GM12865 (cell line): ENCODE data around the gene AP5S1.

Experiments used
- DNase-seq: peaks from one replicate; pipeline ENCODE4 v3.0.0; 2010; ENCODE audit warnings: low read depth
- H3K4me3 ChIP-seq: 2 replicates; pipeline ENCODE4 v1.5.1; 2011; ENCODE audit warnings: mild to moderate bottlenecking, low read depth, low read length, control low read depth
- CTCF ChIP-seq: IDR thresholded peaks from 2 replicates; pipeline ENCODE4 v1.5.1; 2011; ENCODE audit warnings: low read length, control low read depth, low read depth, inconsistent platforms; ENCODE audit not compliant: insufficient read depth; ENCODE audit errors: missing control alignments

AP5S1 gene

GRCh38 chr20:3794701-3795420, 25.5 kb upstream of the AP5S1 start:
- H3K4me3 ChIP-seq, result peak overlapping the region; percentile 91
- no peak for DNase-seq
- no peak for TF ChIP-seq CTCF

GRCh38 chr20:3795511-3796468, 24.6 kb upstream of the AP5S1 start, which contains the start of gene CDC25B:
Gene CDC25B, plus strand, starts transcription at chr20:3796310. Its CDS starts 222 bp downstream, at chr20:3796532.
- peak; percentile 38 for TF ChIP-seq CTCF
- peak; percentile 92 for DNase-seq
- peak within 1 kb of the TSS; percentile 91 for H3K4me3 ChIP-seq

DNA sequence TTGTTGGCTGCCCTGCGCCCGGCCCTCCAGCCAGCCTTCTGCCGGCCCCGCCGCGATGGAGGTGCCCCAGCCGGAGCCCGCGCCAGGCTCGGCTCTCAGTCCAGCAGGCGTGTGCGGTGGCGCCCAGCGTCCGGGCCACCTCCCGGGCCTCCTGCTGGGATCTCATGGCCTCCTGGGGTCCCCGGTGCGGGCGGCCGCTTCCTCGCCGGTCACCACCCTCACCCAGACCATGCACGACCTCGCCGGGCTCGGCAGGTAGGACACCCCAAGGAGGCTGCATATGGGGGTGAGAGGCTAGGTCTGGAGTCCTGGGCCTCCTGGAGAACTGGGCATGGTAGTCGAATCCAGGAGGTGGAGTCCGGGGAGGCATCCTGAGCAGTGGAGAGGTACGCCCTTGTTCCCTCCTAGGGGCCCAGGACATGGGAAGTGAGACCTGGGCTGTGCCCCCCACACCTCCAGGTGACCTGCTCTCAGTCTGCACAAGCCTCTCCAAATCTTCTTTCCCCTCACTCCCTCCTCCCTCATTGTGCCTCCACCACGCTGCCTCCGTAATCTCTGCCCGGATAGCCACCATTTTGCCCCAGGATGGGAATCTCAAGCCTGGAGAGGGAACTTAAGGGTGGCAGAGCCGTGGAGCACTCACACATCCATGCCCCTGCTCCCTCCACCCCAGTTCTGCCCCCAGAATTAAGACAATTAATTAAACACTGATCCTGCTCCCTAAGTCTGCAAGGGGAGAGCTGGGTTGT, 23.7 kb upstream of the AP5S1 start:
- no peak for DNase-seq
- no peak for TF ChIP-seq CTCF
- peak overlapping the region; percentile 91 for H3K4me3 ChIP-seq

GRCh38 chr20:3797226-3797545, 23.2 kb upstream of the AP5S1 start:
- no peak for DNase-seq
- TF ChIP-seq CTCF, result no peak
- H3K4me3 ChIP-seq, result peak overlapping the region; percentile 91

- TF ChIP-seq CTCF, result no peak
- peak overlapping the region; percentile 91 for H3K4me3 ChIP-seq
- DNase-seq, result peak; percentile 53
Observed at GRCh38 chr20:3797592-3798372, 22.6 kb upstream of the AP5S1 start.

GRCh38 chr20:3798373-3798768, 22.0 kb upstream of the AP5S1 start:
- DNase-seq, result no peak
- no peak for TF ChIP-seq CTCF
- H3K4me3 ChIP-seq, result peak overlapping the region; percentile 91
